ENCODE data around the gene TNIP2.

DNA sequence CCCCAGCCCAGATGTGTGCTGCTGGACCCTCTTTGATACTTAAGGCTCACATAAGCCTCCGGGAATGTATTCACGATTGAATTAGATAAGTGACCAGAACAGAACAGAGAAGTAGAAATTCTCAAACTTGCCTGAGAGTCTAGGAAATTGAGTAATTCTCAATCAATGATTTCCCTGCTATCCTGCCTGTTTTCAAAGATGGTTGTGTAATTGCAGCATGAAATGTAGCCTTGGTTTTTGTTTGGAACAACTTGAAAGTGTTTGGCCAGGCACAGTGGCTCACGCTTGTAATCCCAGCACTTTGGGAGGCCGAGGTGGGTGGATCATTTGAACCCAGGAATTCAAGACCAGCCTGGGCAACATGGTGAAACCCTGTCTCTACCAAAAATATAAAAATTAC is 41.2 kb downstream of the TNIP2 start:
- TF ChIP-seq POLR2AphosphoS5 (IDR thresholded peaks at IDR 0.05; ENCODE audit: borderline replicate concordance, low read depth, low read length), result no peak
- TF ChIP-seq EZH2 (IDR thresholded peaks at IDR 0.05), result no peak
